Osteocyte (in vitro differentiated cells): Measurements from ENCODE around the gene FLCN. TPM values are rescaled to one million over a fixed set of nuclear protein-coding genes. Genes with fewer than 3 reads are reported as not detected.

Experiments
- DNase-seq: peaks from one replicate; pipeline ENCODE4 v3.0.0; 2021; ENCODE audit warnings: mixed read lengths; ENCODE audit not compliant: unreplicated experiment; ENCODE audit errors: extremely low spot score
- H3K27ac Mint-ChIP-seq: one replicate; pipeline ENCODE4 v1.8.0; 2021; ENCODE audit warnings: mild to moderate bottlenecking, mixed read lengths; ENCODE audit not compliant: unreplicated experiment
- H3K27me3 Mint-ChIP-seq: one replicate; pipeline ENCODE4 v1.8.0; 2021; ENCODE audit warnings: mixed read lengths; ENCODE audit not compliant: unreplicated experiment
- H3K36me3 Mint-ChIP-seq: one replicate; pipeline ENCODE4 v1.8.0; 2021; ENCODE audit warnings: mixed read lengths; ENCODE audit not compliant: unreplicated experiment
- H3K4me1 Mint-ChIP-seq: one replicate; pipeline ENCODE4 v1.8.0; 2021; ENCODE audit warnings: mixed read lengths; ENCODE audit not compliant: unreplicated experiment
- H3K4me3 Mint-ChIP-seq: one replicate; pipeline ENCODE4 v1.8.0; 2021; ENCODE audit warnings: mild to moderate bottlenecking, moderate library complexity, mixed read lengths; ENCODE audit not compliant: unreplicated experiment
- H3K9me3 Mint-ChIP-seq: one replicate; pipeline ENCODE4 v1.8.0; 2021; ENCODE audit warnings: mixed read lengths; ENCODE audit not compliant: unreplicated experiment
- CTCF ChIP-seq: fragments of 200-600 bp; sonication (generic); IDR thresholded peaks from 2 replicates; pipeline ENCODE4 v1.5.0; 2021; ENCODE audit warnings: antibody characterized with exemption, mild to moderate bottlenecking, moderate library complexity
- total RNA-seq: library from RNA; stranded (reverse); gene quantifications from 2 replicates; pipeline ENCODE4 v1.2.1, GENCODE V29; 2021

FLCN gene
- total RNA-seq, 1 donor from 2014 or later = 91.1 TPM

- Mint-ChIP-seq H3K36me3 (peaks cover 12% of the 10 kb centered on the region), H3K9me3 (no peaks in the 10 kb centered on the region), H3K27me3 (no peaks in the 10 kb centered on the region), H3K27ac (no peak overlapping the region), H3K4me3 (no peak overlapping the region), H3K4me1 (peaks cover 17% of the 10 kb centered on the region)
- no peak for DNase-seq
- no peak for TF ChIP-seq CTCF
Observed at GRCh38 chr17:17207998-17208397, 29.0 kb downstream of the FLCN start.

- H3K27me3 Mint-ChIP-seq = no peaks in the 10 kb centered on the region
- H3K27ac Mint-ChIP-seq = no peak overlapping the region
- no peaks in the 10 kb centered on the region for H3K9me3 Mint-ChIP-seq
- H3K36me3 Mint-ChIP-seq = peaks cover 5% of the 10 kb centered on the region
- H3K4me3 Mint-ChIP-seq = no peak overlapping the region
- peaks cover 22% of the 10 kb centered on the region for H3K4me1 Mint-ChIP-seq
- DNase-seq = no peak
- TF ChIP-seq CTCF = no peak
Observed at GRCh38 chr17:17206913-17207335, 30.0 kb downstream of the FLCN start.

GRCh38 chr17:17206124-17206912 lies 30.6 kb downstream of the FLCN start, which contains the start of gene PLD6:
Gene PLD6 (minus strand): TSS chr17:17206333. CDS start chr17:17206286, 47 bp downstream.
- TF ChIP-seq CTCF = no peak
- Mint-ChIP-seq H3K9me3 (no peaks in the 10 kb centered on the region), H3K36me3 (peaks cover 4% of the 10 kb centered on the region), H3K4me3 (no peak within 1 kb of the TSS), H3K4me1 (peaks cover 27% of the 10 kb centered on the region), H3K27ac (no peak within 1 kb of the TSS), H3K27me3 (no peaks in the 10 kb centered on the region)
- no peak for DNase-seq

GRCh38 chr17:17205368-17206123 lies 31.4 kb downstream of the FLCN start:
- Mint-ChIP-seq H3K27me3 (no peaks in the 10 kb centered on the region), H3K9me3 (no peaks in the 10 kb centered on the region), H3K27ac (no peak overlapping the region), H3K36me3 (peaks cover 2% of the 10 kb centered on the region), H3K4me3 (no peak overlapping the region), H3K4me1 (peaks cover 34% of the 10 kb centered on the region)
- no peak for TF ChIP-seq CTCF
- DNase-seq = no peak

- Mint-ChIP-seq H3K36me3 (peaks cover 2% of the 10 kb centered on the region), H3K27me3 (no peaks in the 10 kb centered on the region), H3K4me3 (no peak overlapping the region), H3K9me3 (no peaks in the 10 kb centered on the region), H3K27ac (no peak overlapping the region), H3K4me1 (peaks cover 42% of the 10 kb centered on the region)
- DNase-seq = no peak
- TF ChIP-seq CTCF = no peak
Observed at GRCh38 chr17:17204635-17205231, 32.2 kb downstream of the FLCN start.
